ENCODE data around the gene PDGFB.

The PDGFB gene

GRCh38 chr22:39276440-39277141 is 31.8 kb upstream of the PDGFB start:
- DNase-seq = no peak

- DNase-seq = no peak
These were observed 31.1 kb upstream of the PDGFB start for GRCh38 chr22:39275814-39276439.

GRCh38 chr22:39273950-39274887 is 29.4 kb upstream of the PDGFB start:
- no peak for DNase-seq

GRCh38 chr22:39270792-39271191 is 26.0 kb upstream of the PDGFB start:
- DNase-seq = no peak

GRCh38 chr22:39270280-39270679 is 25.5 kb upstream of the PDGFB start:
- DNase-seq = no peak

GRCh38 chr22:39269095-39269790 is 24.5 kb upstream of the PDGFB start:
- no peak for DNase-seq

- DNase-seq = no peak
These were observed 23.9 kb upstream of the PDGFB start for GRCh38 chr22:39268645-39269044.

GRCh38 chr22:39267974-39268373 is 23.2 kb upstream of the PDGFB start:
- no peak for DNase-seq

GRCh38 chr22:39266398-39267030 is 21.7 kb upstream of the PDGFB start:
- DNase-seq = no peak

GRCh38 chr22:39265143-39265886 is 20.5 kb upstream of the PDGFB start:
- DNase-seq = no peak

GRCh38 chr22:39264349-39265038 is 19.7 kb upstream of the PDGFB start:
- DNase-seq = no peak

GRCh38 chr22:39263626-39264348 is 19.0 kb upstream of the PDGFB start:
- no peak for DNase-seq

- DNase-seq = no peak
These were observed 14.9 kb upstream of the PDGFB start for GRCh38 chr22:39259666-39260065.

GRCh38 chr22:39257901-39258475 is 13.2 kb upstream of the PDGFB start:
- no peak for DNase-seq

GRCh38 chr22:39256979-39257378 is 12.2 kb upstream of the PDGFB start:
- DNase-seq = no peak

GRCh38 chr22:39256186-39256552 is 11.4 kb upstream of the PDGFB start:
- DNase-seq = no peak

GRCh38 chr22:39255449-39256185 is 10.8 kb upstream of the PDGFB start:
- no peak for DNase-seq

- no peak for DNase-seq
These were observed 10.1 kb upstream of the PDGFB start for GRCh38 chr22:39254789-39255298.

GRCh38 chr22:39254122-39254521 is 9.3 kb upstream of the PDGFB start:
- no peak for DNase-seq

Data from NCI-H345 (cell line).